ENCODE data around the gene VARS1. TPM values are rescaled to one million over a fixed set of nuclear protein-coding genes. Genes with fewer than 3 reads are reported as not detected.
A peak's percentile ranks its signal among the peaks of the same experiment; 100 is the strongest.
"Not testable (repeated sequence)": the region's sequence is repeated elsewhere in the genome, so short reads cannot be mapped to it uniquely, and the experiment has no call there.

VARS1 gene
- total and polyA plus RNA-seq, 2 donors (not counting 1 experiment from before 2014, with no cell fraction given) = 16.0 to 53.5 TPM

- H3K4me3 ChIP-seq (replicated peaks in 1 of 4; ENCODE audit: control extremely low read depth in 1 of 4, insufficient read depth in 1 of 4, low read depth in 3 of 4, low read length in 4 of 4) = no peak overlapping the region
- peaks cover 2% of the 10 kb centered on the region for H3K79me2 ChIP-seq (ENCODE audit: control insufficient read depth, insufficient read depth, low read length)
- no peaks in the 10 kb centered on the region for H3K27me3 ChIP-seq (ENCODE audit: control insufficient read depth, insufficient read depth, low read length)
- TF ChIP-seq CTCF (conservative IDR thresholded peaks at IDR 0.05 in 1 of 2, IDR thresholded peaks at IDR 0.05 in 1 of 2; ENCODE audit: low read depth in 1 of 2, low read length in 2 of 2) (no peak), EZH2 (IDR thresholded peaks at IDR 0.05; ENCODE audit: low read length, missing control alignments) (no peak)
- no peak overlapping the region for H3K9ac ChIP-seq (ENCODE audit: insufficient read depth, low read length)
- no peak overlapping the region for H2AFZ ChIP-seq (ENCODE audit: low read length)
- no peak for DNase-seq (ENCODE audit: low read depth in 2 of 2)
- H3K27ac ChIP-seq (ENCODE audit: insufficient read depth, low read length) = no peak overlapping the region
- no peaks in the 10 kb centered on the region for H3K36me3 ChIP-seq (ENCODE audit: control insufficient read depth, insufficient read depth, low read length)
- H4K20me1 ChIP-seq (ENCODE audit: control insufficient read depth, extremely low read depth, insufficient read depth, low read length) = no peaks in the 10 kb centered on the region
- H3K4me2 ChIP-seq (ENCODE audit: extremely low read depth, insufficient read depth, low read length) = no peak overlapping the region
- no peaks in the 10 kb centered on the region for H3K9me3 ChIP-seq (ENCODE audit: control insufficient read depth, insufficient read depth, low read depth, low read length)
- H3K4me1 ChIP-seq (ENCODE audit: control insufficient read depth, extremely low read depth, insufficient read depth, low read length) = no peaks in the 10 kb centered on the region
Measured at GRCh38 chr6:31811645-31812044, 16.1 kb upstream of the VARS1 start.

DNA sequence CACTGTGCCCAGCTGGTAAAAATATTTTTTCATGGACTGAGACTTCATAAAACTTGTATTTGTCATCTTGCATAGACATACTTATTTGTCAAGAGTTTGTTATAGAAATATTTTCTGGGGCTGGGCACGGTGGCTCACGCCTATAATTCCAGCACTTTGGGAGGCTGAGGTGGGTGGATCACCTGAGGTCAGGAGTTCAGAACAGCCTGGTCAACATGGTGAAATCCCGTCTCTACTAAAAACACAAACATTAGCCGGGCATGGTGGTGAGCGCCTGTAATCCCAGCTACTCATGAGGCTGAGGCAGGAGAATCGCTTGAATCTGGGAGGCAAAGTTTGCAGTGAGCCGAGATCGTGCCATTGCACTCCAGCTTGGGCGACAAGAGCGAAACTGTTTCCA, 13.0 kb upstream of the VARS1 start:
- not testable (repeated sequence) for H3K36me3 ChIP-seq (ENCODE audit: control insufficient read depth, insufficient read depth, low read length); H3K9ac ChIP-seq (ENCODE audit: insufficient read depth, low read length); H3K4me3 ChIP-seq (replicated peaks in 1 of 4; ENCODE audit: control extremely low read depth in 1 of 4, insufficient read depth in 1 of 4, low read depth in 3 of 4, low read length in 4 of 4); H3K4me1 ChIP-seq (ENCODE audit: control insufficient read depth, extremely low read depth, insufficient read depth, low read length); H3K79me2 ChIP-seq (ENCODE audit: control insufficient read depth, insufficient read depth, low read length); H2AFZ ChIP-seq (ENCODE audit: low read length); H3K27ac ChIP-seq (ENCODE audit: insufficient read depth, low read length); H4K20me1 ChIP-seq (ENCODE audit: control insufficient read depth, extremely low read depth, insufficient read depth, low read length); H3K4me2 ChIP-seq (ENCODE audit: extremely low read depth, insufficient read depth, low read length); H3K9me3 ChIP-seq (ENCODE audit: control insufficient read depth, insufficient read depth, low read depth, low read length); H3K27me3 ChIP-seq (ENCODE audit: control insufficient read depth, insufficient read depth, low read length); DNase-seq (ENCODE audit: low read depth in 2 of 2)

DNA sequence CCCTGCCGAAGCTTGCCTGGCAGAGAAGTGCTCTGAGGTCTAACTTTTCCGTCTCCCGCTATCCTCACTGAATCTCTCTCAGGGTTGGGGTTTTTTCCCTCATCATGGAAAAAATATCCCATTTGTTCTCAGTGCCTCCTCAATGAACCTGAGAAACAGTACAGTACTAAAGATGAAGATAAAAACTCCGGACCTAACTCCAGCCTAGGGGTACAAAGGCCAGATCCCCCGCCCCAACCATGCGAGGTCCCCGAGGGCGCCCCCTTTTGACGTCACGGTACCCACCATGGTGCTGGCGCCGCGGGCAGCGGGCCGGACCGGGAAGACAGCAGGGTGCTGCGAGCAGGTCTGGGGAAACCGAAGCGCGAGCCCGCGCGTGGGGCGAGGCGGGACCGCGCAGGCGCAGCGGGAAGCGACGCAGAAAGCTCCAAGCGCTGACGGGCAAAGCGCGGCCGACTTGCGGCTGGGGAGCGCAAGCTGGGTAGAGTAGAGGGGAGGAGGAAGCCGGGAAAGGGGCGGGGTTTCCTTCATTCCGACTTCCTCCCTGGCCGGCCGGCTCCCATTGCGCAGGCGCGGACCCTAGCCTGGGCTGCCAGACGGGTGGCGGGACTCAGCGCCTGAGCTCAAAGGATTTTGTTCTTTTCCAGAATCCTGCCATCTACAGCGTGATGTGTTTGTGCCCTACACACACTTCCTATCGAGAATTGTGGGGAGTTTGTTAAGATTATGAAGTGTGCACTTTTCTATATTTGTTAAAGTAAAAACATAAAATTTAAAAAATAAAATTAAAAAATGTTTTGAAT, 11.1 kb upstream of the VARS1 start, which contains the start of gene LSM2:
TSS of gene LSM2 (minus strand) at position 497 of the 803 bp plus-strand sequence. CDS start at position 288, 209 bp downstream.
- Histone ChIP-seq H3K9me3 (ENCODE audit: control insufficient read depth, insufficient read depth, low read depth, low read length) (no peaks in the 10 kb centered on the region), H3K4me3 (replicated peaks in 1 of 4; ENCODE audit: control extremely low read depth in 1 of 4, insufficient read depth in 1 of 4, low read depth in 3 of 4, low read length in 4 of 4) (peak within 1 kb of the TSS; percentile 73 to 84 (median 78)), H3K4me1 (ENCODE audit: control insufficient read depth, extremely low read depth, insufficient read depth, low read length) (no peaks in the 10 kb centered on the region), H3K4me2 (ENCODE audit: extremely low read depth, insufficient read depth, low read length) (peak within 1 kb of the TSS; percentile 94), H3K36me3 (ENCODE audit: control insufficient read depth, insufficient read depth, low read length) (no peaks in the 10 kb centered on the region), H3K79me2 (ENCODE audit: control insufficient read depth, insufficient read depth, low read length) (peaks cover 8% of the 10 kb centered on the region), H3K27ac (ENCODE audit: insufficient read depth, low read length) (peak within 1 kb of the TSS; percentile 90), H3K27me3 (ENCODE audit: control insufficient read depth, insufficient read depth, low read length) (no peaks in the 10 kb centered on the region), H2AFZ (ENCODE audit: low read length) (peak within 1 kb of the TSS; percentile 73), H3K9ac (ENCODE audit: insufficient read depth, low read length) (peak within 1 kb of the TSS; percentile 85), H4K20me1 (ENCODE audit: control insufficient read depth, extremely low read depth, insufficient read depth, low read length) (no peaks in the 10 kb centered on the region)
- peak; percentile 94 to 96 for DNase-seq (ENCODE audit: low read depth in 2 of 2)
- TF ChIP-seq EZH2 (IDR thresholded peaks at IDR 0.05; ENCODE audit: low read length, missing control alignments) = no peak
- peak in 1 of 2 donors; percentile 1 for TF ChIP-seq CTCF (conservative IDR thresholded peaks at IDR 0.05 in 1 of 2, IDR thresholded peaks at IDR 0.05 in 1 of 2; ENCODE audit: low read depth in 1 of 2, low read length in 2 of 2)
